Activated CD8-positive, alpha-beta memory T cell treated with anti-CD3 and anti-CD28 coated beads, Interleukin-2, amount 50 U/mL, for 24 hours (primary cell): Measurements from ENCODE around the gene GNG12.
"Not testable (repeated sequence)": the region's sequence is repeated elsewhere in the genome, so short reads cannot be mapped to it uniquely, and the experiment has no call there.

Source experiments
- DNase-seq: peaks from one replicate; pipeline ENCODE4 v3.0.0-alpha.2; 2020; ENCODE audit errors: extremely low read depth

The GNG12 gene

DNA sequence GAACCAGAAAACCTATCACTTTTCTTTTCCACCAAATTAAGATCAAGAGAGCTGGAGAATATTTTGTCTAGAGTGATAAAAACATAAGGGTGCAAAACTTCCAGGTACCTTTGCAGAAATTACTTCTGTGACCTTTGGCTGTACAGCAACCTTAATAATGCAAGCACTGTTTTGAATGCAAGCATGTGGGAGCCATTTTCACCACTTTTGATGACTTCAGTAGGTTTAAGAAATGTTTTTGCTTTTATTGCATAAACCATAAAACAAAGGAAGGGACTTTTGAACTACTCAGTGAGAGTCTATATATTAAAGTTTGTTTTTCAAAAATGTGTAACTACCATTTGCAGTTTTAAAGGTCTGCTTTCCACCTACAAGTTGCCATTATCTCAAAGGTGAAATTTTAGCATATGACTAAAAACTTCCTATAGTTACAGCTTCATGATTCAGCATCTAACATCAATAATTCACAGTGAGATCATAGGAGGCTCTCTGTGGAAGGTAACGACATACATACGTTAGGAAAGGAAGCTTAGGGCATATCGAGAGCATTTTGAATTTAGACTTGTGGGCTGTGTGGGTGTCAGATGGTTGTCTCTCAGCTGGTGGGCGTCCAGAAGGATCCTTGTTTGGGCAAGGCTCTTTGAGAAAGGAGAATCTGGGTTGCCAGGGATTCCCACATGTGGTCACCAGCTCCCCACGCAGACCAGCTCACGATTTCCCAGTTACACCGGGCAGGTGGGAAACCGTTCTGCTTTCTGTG lies 149.3 kb downstream of the GNG12 start:
- DNase-seq: no peak

DNA sequence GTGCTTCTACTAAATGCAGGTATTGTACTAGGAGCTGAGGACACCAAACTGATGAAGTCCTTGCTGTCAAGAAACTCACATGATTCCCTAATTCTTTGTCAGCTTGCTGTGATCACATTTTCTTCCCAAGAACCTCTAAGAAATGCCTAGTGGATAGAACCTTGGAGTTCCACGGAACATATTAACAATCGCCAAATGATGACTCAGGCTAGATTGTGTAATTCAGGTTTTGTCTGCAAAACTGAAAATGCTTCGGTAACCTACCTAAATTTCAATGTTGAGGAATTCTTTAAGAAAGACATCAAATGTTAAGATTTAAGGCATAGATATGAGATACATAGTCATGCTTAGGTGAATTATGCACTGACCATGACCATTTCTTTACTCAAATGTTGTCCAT lies 150.0 kb downstream of the GNG12 start:
- no peak for DNase-seq

DNA sequence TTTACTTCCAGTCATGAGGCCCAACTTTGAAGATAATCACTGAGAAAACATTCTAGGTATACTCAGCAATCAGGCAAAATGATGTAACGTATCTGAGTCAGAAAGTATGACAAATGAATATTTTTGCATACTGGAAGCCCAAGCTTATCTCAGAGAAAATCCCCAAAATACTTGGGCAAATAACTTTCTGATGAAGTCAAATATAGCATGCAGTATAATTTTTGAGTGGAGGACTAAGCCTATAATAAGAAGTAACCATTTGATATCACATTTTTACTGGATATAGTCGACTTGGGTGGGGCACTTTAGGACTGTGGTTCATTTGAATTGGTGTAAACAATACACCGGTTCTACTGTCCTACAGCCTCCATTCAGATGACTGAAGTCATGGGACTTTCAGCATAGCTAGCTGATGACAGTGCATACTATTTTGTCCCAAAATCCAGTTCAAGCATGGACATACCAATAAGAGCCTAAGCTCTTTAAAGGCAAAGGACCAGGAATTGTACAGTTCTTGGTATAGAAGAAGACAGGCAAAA lies 150.5 kb downstream of the GNG12 start:
- DNase-seq: no peak

DNA sequence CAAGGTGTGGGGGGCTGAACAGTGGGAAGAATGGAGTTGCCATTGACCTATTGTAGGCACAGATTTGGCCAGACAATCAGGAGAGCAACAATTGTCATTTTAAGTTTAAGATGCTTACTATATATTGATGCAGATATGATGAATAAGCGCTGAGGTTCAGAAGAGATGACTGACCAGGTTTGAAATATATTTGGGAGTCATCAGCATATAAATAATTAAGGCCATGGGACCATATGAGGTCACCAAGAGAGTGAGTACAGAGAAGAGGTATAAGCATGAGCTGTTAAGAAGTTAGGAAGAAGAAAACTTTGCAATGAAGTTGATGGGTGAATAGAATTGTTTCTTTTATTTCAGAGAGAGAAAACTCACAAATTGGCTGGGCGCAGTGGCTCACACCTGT lies 152.8 kb downstream of the GNG12 start:
- no peak for DNase-seq

DNA sequence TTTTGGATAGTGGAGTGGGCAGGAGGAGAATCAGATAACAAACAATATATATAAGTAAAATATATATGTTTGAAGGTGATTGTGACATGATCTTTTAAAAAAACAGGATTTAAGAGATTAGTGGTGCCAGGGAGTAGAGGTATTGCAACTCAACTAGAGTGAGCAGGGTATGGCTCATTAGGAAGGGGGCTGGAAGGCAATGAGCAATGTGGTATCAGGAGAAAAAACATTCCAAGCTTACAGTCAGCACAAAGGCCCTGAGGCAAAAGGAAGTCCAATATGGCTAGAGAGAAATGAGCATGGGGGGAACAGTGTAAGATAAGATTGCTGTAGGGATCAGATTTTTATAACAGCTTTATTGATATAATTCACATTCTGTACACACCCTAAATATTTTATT lies 153.6 kb downstream of the GNG12 start:
- DNase-seq: no peak

DNA sequence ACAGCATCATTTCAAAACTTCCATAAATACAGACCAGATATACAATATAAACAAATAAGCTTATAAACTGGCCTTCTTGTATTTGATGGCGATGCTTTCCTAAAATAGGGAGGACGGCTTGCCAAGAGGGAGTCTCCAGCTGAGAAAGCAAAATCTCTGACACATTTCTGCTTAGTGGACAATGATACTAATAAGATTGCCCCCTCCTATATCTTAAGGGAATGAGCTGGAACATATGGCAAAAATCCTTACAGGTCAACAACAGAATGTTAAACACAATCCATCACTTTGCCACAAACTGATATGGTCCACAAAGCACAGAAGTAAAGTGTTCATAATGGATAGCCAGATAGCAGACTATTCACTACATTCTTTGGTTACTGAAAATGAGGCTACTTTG lies 155.3 kb downstream of the GNG12 start:
- DNase-seq: no peak

DNA sequence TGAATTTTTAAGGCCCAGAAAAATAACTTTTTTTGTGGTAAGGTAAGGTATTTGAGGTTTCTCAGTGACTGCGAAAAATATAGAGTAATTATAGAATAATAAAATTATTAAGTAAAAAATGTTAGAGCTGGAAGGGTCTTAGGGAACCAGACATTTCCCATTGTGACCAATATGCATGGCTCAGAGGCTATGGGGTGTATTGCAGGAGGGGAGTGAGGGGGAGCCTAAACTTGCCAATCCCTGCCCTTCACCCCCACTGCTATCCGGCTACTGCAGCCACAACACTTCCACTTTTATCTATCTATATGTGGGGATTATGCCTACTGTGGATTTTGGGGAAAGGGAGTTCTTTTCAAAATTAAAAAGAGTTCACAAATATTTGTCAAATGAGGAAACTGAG lies 155.9 kb downstream of the GNG12 start:
- DNase-seq: no peak

DNA sequence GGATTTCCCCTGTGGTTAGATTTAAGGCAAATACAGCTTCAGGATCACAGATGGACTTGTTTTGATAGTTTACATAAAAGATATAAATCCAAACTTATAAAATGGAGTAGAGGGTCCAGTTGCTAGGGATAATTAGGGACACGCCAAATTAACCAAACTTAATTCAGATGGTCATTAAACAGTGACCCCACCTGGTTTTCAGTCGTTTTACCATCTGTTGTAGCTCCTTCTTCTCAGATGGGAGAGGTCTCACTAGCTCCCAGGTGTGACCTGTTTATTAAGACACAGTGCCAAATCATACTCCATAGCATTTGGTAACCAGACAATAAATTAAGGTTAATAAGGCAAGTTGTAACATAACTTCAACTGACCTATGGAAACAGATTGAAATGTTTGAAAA lies 156.3 kb downstream of the GNG12 start:
- no peak for DNase-seq

DNA sequence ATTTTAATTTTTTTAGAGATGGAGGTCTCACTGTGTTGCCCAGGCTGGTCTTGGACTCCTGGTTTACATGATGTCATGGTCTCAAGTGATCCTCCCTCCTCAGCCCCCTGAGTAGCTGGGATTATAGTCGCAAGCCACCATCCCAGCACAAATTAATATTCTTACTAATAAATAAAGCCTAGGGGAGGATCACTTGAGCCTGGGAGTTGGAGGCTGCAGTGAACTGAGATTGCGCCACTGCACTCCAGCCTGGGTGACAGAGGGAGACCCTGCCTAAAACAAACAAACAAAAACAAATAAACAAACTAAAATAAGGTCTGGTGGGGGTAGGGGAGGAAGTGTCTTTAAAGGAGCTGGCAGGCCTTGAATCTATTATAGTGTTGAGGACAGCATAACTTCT lies 157.0 kb downstream of the GNG12 start:
- DNase-seq: no peak

DNA sequence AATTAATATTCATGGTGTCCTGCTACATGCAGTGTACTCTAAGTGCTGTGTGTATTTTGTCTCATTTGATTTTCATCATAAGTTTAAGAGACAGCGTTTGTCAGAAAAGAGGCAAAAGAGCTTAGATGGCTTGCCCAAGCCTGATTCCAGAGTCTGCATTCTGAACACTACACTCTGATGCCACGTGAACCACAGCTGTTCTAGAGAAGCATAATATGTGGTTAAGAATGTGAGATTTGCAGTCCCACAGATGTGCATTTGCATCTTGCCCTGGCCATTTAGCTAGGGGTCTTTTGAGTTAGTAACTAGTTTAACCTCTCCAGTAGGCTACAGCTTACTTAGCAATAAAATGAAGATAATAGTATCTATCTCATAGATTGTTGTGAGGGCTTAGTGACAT lies 157.5 kb downstream of the GNG12 start:
- DNase-seq: no peak

DNA sequence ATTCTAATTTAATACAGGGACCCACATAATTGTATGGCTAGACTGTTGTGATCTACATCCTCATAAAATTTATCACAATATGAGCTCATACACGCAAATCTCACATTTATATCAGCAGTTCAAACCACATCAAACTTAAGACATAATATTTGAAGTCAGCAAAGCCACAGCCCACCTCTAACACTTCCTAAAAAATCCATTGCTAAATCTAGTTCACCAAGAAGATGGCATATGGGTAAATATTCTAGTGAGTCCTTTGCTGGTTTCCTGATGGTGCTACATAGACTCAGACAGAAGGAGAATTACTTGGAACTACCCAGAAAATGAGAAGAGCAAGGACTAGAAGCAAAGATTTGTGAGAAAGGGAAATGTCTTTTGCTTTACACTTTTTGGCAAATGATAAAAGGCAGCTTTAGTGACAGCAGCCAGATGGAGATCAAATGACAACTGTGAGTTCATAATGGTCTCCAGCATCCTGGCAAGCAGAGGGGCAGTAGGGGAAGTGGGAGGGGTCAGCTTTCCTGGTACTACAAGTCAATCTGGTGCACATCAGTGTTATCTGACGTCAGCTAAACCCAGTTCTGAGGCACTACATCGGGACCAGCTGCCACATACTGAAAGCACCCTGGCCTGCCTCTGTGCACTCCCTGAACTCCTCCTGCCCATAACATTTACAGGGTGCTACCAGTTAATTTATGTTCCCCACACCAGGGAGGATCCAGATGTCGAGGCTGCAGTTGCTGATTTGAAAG lies 158.8 kb downstream of the GNG12 start:
- no peak for DNase-seq

DNA sequence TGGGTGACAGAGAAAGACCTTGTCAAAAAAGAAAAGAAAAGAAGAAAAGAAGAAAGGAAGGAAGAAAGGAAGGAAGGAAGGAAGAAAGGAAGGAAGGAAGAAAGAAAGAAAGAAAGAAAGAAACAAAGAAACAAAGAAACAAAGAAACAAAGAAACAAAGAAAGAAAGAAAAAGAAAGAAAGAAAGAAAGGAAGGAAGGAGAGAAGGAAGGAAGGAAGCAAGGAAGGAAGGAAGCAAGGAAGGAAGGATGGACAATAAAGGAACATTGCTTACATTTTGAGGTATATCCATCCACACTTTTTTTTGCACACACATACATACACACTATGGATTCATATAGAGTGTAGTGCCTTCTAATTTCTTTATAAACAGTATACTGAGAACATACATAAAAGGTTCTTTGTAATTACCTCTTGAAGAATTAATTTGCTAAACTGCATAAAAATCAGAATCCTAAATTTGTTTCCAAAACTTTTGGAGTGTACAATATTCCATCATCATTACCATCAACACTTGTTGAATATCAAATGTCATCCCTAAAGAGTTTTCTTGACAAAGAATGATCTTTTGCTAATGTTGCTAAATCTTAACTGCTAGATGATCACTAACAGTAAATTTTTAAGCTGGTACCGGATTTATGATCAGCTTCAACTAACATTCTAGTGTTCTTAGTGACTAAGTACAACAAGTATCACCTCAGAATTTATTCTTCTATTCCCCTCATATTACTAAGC lies 159.6 kb downstream of the GNG12 start:
- DNase-seq: no peak

DNA sequence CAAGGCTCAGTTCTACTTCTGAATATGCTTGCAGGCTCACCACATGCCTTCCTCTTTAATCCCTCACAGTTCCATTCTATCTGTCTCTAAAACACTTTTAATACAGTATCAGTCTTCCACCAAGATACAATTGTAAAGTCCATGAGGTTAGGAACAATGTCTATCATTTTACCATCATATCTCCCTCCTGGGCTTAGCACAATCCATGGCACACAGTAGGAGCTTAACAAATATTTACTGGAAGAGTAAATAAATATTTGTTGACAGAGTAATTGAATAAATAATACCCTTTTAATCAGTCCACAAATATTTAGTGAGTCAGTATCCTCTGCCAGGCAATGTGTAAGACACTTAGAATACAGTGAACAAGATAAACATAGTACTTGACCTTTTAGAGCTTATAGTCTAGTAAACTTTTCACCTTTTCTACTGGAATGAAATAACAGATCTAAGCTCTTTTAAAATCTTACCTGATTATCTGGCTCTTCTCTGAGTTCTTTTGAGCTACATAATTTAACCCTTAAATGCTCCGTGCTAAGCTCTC lies 160.9 kb downstream of the GNG12 start:
- no peak for DNase-seq

DNA sequence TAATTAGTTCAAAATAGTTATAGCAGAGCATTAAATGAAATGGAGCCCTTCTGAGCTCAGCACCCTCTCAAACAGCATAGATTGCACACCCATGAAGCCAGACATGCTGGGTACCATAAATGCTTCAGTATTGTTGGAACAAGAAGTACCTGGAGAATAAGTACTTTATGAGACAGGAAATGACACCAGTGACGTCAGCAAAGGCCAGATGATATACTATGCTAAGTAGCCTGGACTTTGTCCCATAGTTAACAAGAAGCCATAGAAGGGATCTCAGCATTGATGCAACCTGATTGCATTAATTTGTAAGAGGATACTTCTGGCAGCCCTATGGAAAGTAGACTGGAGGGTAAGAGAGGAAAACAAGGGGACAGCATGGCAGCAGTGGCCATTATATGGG lies 164.6 kb downstream of the GNG12 start:
- no peak for DNase-seq

DNA sequence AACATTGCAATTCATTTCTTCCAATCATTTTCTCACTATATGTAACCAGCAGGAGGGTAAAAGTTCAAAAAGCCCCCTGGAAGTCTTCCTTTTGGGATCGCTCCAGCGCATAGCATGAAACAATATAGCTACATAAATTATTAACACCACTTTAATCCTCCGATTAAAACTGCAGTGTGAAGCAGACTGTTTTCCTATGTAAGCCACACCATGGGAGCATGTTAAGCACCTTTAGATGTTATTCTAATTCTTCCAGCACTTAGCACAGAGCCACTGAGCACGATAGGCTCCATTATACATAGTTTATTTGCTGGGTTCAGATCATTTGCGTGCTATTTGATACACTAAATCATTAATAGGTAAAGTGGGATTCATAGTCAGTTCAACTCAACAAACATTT lies 166.6 kb downstream of the GNG12 start:
- no peak for DNase-seq

DNA sequence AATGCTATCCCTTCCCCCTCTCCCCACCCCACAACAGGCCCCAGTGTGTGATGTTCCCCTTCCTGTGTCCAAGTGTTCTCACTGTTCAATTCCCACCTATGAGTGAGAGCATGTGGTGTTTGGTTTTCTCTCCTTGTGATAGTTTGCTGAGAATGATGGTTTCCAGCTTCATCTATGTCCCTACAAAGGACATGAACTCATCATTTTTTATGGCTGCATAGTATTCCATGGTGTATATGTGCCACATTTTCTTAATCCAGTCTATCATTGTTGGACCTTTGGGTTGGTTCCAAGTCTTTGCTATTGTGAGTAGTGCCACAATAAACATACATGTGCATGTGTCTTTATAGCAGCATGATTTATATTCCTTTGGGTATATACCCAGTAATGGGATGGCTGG lies 168.0 kb downstream of the GNG12 start:
- DNase-seq: not testable (repeated sequence)

DNA sequence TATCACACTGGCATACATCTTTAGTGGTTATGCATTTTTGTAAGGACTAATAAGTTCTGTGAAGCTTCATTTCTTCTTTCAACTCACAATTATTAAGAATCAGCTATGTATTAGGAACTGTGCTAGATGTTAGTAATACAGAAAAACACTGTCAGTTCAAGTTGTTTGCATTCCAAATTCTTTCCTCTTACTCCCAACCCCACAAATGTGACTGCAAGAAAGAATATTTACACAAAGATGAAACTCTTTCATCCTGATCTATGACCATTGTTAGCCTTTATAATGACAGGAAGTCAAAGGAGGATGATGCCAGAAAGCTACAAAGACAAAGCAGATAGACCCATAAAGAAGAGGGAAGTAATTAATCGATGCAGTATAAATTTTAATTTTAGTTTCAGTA lies 169.2 kb downstream of the GNG12 start:
- DNase-seq: no peak

DNA sequence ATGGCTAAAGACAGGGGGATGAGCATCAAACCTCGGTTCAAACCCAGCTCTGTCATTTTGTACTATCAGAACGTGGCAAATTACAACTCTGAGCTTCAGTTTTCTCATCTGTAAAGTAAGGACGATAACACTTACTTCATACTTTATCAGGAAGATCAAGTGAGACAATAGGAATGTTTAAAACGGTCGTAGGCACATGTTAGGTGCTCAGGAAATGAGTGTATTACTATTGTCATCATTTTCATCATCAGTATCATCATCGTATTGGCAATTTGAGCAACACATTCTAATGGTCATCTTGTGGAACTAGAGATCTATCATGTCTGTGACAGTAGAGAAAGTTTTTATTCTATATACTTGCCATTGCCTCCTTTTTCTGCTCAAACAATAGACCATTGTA lies 170.4 kb downstream of the GNG12 start:
- DNase-seq: no peak

DNA sequence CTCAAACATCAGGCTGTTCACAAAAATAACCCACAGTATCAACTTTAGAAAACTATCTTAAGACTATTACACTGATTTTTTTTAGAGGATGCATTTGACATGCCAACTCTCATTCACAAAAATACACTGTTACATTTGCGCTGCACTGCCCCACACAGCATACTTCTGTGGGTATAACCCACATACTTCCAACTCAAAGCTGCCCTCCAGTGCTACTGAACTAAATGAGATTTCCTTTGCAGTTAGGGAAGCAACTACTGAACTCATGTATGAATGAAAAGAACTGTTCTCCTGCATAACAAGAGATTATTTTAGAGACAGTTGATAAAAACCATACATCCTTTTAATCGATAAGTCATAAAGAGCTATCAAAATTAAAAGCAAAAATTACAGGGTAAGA lies 174.0 kb downstream of the GNG12 start:
- DNase-seq: no peak

DNA sequence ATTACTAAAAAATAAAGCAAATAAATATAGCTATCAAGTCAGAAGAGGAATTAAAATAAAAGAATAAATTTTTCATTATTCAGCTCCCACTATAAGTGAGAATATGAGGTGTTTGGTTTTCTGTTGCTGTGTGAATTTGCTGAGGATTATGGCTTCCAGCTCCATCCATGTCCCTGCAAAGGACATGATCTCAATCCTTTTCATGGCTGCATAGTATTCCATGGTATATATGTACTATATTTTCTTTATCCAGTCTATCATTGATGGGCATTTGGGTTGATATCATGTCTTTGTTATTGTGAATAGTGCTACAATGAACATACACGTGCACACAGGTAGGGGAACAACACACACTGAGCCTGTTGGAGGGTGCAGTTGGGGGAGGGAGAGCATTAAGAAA lies 176.1 kb downstream of the GNG12 start:
- not testable (repeated sequence) for DNase-seq

DNA sequence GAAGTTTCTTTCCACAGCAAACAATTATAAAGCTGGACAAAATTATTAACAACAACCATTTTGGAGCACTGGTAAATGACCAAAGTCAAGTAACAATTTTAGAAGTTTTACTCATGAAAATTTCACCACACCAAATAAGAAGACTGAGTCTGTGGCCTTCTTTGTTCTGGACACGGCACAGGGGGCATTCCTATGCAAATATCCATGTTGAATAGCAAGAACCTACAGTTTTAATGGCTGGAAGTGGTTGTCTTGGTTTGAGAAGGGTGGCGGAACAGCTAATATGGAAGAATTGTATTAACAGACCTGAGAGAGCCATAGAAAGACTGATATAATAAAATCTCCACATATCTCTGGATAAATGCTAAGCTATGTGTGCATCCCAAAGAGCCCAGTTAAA lies 177.7 kb downstream of the GNG12 start:
- DNase-seq: no peak

DNA sequence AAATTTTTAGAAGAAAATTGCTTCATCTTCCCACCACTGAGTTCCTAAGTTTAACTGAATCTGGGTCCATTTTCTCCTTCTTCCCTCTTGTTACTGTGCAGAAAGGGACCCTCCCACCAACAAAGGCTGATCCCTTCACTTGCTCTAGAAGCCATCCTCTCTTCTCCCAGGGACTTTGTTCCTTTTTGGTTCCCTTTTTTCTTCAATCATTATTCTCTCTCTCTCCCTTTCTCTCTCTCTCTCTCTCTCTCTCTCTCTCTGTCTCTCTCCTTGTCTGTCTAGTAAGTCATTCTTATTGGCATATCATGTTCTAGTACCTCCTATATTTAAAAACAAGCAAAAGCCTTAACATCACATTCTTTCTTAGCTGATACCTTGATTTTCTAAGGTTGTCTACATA lies 180.0 kb downstream of the GNG12 start:
- DNase-seq: no peak
